Endothelial cell of umbilical vein (primary cell): ENCODE results near the gene PCDHA7.

ENCODE experiments used
- CTCF ChIP-seq, 2 donors: IDR thresholded peaks; 1 replicate in 1 of 2; 2 replicates in 1 of 2; pipeline ENCODE4 v1.5.1; 2011; ENCODE audit warnings: low read length in 2 of 2, mild to moderate bottlenecking in 2 of 2, moderate library complexity in 2 of 2, control low read depth in 1 of 2, inconsistent platforms in 1 of 2, low read depth in 1 of 2; ENCODE audit not compliant: insufficient read depth in 1 of 2; ENCODE audit errors: extremely low read depth in 1 of 2
- POLR2AphosphoS5 ChIP-seq: IDR thresholded peaks from 2 replicates; pipeline ENCODE4 v1.6.1; 2012; ENCODE audit warnings: low read depth, mild to moderate bottlenecking, control low read depth, low read length, moderate library complexity; ENCODE audit not compliant: insufficient read depth

GRCh38 chr5:140840978-140841962, 7.2 kb downstream of the PCDHA7 start, which contains the start of gene PCDHA8:
- no peak for TF ChIP-seq POLR2AphosphoS5
- peak; percentile 22 to 29 for TF ChIP-seq CTCF (IDR thresholded peaks at IDR 0.05; ENCODE audit: extremely low read depth in 1 of 2, insufficient read depth in 1 of 2, low read depth in 1 of 2, low read length in 2 of 2)
